Gastroesophageal sphincter (tissue), 4 donors: ENCODE measurements around the gene TRAPPC14. TPM values are rescaled to one million over a fixed set of nuclear protein-coding genes. Genes with fewer than 3 reads are reported as not detected.

Source experiments
- ATAC-seq: fragments of 150-250 bp; one replicate; pipeline ENCODE4 v1.9.1; 2016; ENCODE audit warnings: mild to moderate bottlenecking, moderate library complexity
- H3K27ac ChIP-seq, 4 donors: fragments of 200-600 bp; sonication (generic) in 3 of 4; 1 replicate in 3 of 4; 2 replicates in 1 of 4; pipeline ENCODE4 v1.5.1; 2016 to 2019
- H3K27me3 ChIP-seq: fragments of 200-600 bp; sonication (generic); one replicate; pipeline ENCODE4 v1.5.1; 2019
- H3K36me3 ChIP-seq, 2 donors: fragments of 200-600 bp; sonication (generic); one replicate each; pipeline ENCODE4 v1.5.1; 2019; ENCODE audit warnings: control low read depth in 1 of 2
- H3K4me1 ChIP-seq, 3 donors: fragments of 200-600 bp; sonication (generic); 1 replicate in 2 of 3; 2 replicates in 1 of 3; pipeline ENCODE4 v1.5.1; 2016 to 2019; ENCODE audit warnings: control low read depth in 2 of 3
- H3K4me3 ChIP-seq, 2 donors: fragments of 200-600 bp; sonication (generic); one replicate each; pipeline ENCODE4 v1.5.1; 2019; ENCODE audit warnings: mild to moderate bottlenecking in 1 of 2, moderate library complexity in 1 of 2
- H3K9me3 ChIP-seq, 3 donors: fragments of 200-600 bp; sonication (generic); one replicate each; pipeline ENCODE4 v1.5.1; 2017 to 2019; ENCODE audit warnings: control low read depth in 2 of 3
- CTCF ChIP-seq, 4 experiments: fragments of 200-600 bp in 2 of 4; fragments of 450-650 bp in 2 of 4; sonication (generic) in 1 of 4; IDR thresholded peaks; one replicate each; pipeline ENCODE4 v1.5.1; 2017 to 2019; ENCODE audit warnings: antibody characterized with exemption in 4 of 4, mild to moderate bottlenecking in 2 of 4, moderate library complexity in 2 of 4
- EP300 ChIP-seq: sonication (generic); formaldehyde crosslinking; IDR thresholded peaks from one replicate; pipeline ENCODE4 v1.6.1; 2017; ENCODE audit warnings: antibody characterized with exemption, mild to moderate bottlenecking
- POLR2A ChIP-seq, 2 donors: fragments of 450-650 bp; IDR thresholded peaks; one replicate each; pipeline ENCODE4 v1.6.1; 2017; ENCODE audit warnings: antibody characterized with exemption in 2 of 2, mild to moderate bottlenecking in 2 of 2, moderate library complexity in 1 of 2
- POLR2AphosphoS5 ChIP-seq: sonication (generic); formaldehyde crosslinking; IDR thresholded peaks from one replicate; pipeline ENCODE4 v1.6.1; 2017; ENCODE audit warnings: antibody characterized with exemption
- WGBS, 2 donors: methylation state at CpG; one replicate each; pipeline ENCODE4 v1.1.5; 2018; ENCODE audit warnings: low coverage in 1 of 2; 5-methylcytosine and 5-hydroxymethylcytosine counted together
- total RNA-seq, 4 donors: library from RNA; depleted of rRNA; stranded (reverse); fragments of >200 nt; gene quantifications; one replicate each; pipeline ENCODE4 v1.1.0, GENCODE V29; 2016

Gene TRAPPC14
- total RNA-seq, 4 donors from 2014 or later = 3.0 to 7.8 (median 7.3) TPM

- Histone ChIP-seq H3K27me3 (no peaks in the 10 kb centered on the region), H3K4me1 (peaks cover 0 to 51% (median 17%) of the 10 kb centered on the region in 3 donors), H3K27ac (peak overlapping the region in 2 of 4 donors; percentile 94 to 98), H3K9me3 (no peaks in the 10 kb centered on the region), H3K36me3 (peaks cover 0 to 9% of the 10 kb centered on the region in 2 donors), H3K4me3 (no peak overlapping the region)
- no peak for ATAC-seq
- 29 to 63% methylated on average over 1 of the region's 1 CpG for WGBS, 2 donors
- TF ChIP-seq POLR2A (IDR thresholded peaks at IDR 0.05) (no peak), EP300 (no peak), CTCF (IDR thresholded peaks at IDR 0.05) (no peak), POLR2AphosphoS5 (no peak)
Measured at GRCh38 chr7:100128637-100128963, 29.9 kb downstream of the TRAPPC14 start.

GRCh38 chr7:100127866-100128636 is 30.5 kb downstream of the TRAPPC14 start:
- Histone ChIP-seq H3K36me3 (peaks cover 0 to 14% of the 10 kb centered on the region in 2 donors), H3K27me3 (no peaks in the 10 kb centered on the region), H3K9me3 (no peaks in the 10 kb centered on the region), H3K27ac (peak overlapping the region; percentile 87 to 98 (median 96)), H3K4me1 (peaks cover 0 to 51% (median 17%) of the 10 kb centered on the region in 3 donors), H3K4me3 (peak overlapping the region; percentile 74 to 96)
- TF ChIP-seq POLR2AphosphoS5 (no peak), EP300 (no peak), CTCF (IDR thresholded peaks at IDR 0.05) (no peak), POLR2A (IDR thresholded peaks at IDR 0.05) (no peak)
- no peak for ATAC-seq
- 0 to 15% methylated on average over 2 of the region's 37 CpGs for WGBS, 2 donors

GRCh38 chr7:100126931-100127865 is 31.3 kb downstream of the TRAPPC14 start, which contains the start of gene MBLAC1:
TSS of gene MBLAC1 (plus strand) at chr7:100126967. CDS start at chr7:100127396, 429 bp downstream.
- Histone ChIP-seq H3K36me3 (peaks cover 0 to 23% of the 10 kb centered on the region in 2 donors), H3K27ac (peak within 1 kb of the TSS; percentile 87 to 98 (median 96)), H3K9me3 (no peaks in the 10 kb centered on the region), H3K4me3 (peak within 1 kb of the TSS; percentile 74 to 96), H3K27me3 (no peaks in the 10 kb centered on the region), H3K4me1 (peaks cover 0 to 58% (median 17%) of the 10 kb centered on the region in 3 donors)
- TF ChIP-seq POLR2AphosphoS5 = peak; percentile 74
- TF ChIP-seq POLR2A (IDR thresholded peaks at IDR 0.05) = peak; percentile 15 to 34
- TF ChIP-seq EP300 = no peak
- TF ChIP-seq CTCF (IDR thresholded peaks at IDR 0.05) = peak in 1 of 4 experiments; percentile 11
- 0% methylated on average over 21 of the region's 85 CpGs; no CpG with 5 or more reads in 1 of the 2 donors for WGBS, 2 donors
- ATAC-seq = peak; percentile 93

GRCh38 chr7:100126239-100126930 is 32.1 kb downstream of the TRAPPC14 start:
- no peak for ATAC-seq
- 6 to 8% methylated on average over 18 to 21 of the region's 29 CpGs for WGBS, 2 donors
- peak overlapping the region; percentile 87 to 98 (median 96) for H3K27ac ChIP-seq
- H3K36me3 ChIP-seq = peaks cover 0 to 27% of the 10 kb centered on the region in 2 donors
- no peaks in the 10 kb centered on the region for H3K9me3 ChIP-seq
- no peaks in the 10 kb centered on the region for H3K27me3 ChIP-seq
- H3K4me1 ChIP-seq = peaks cover 0 to 61% (median 17%) of the 10 kb centered on the region in 3 donors
- peak overlapping the region; percentile 74 to 96 for H3K4me3 ChIP-seq
- TF ChIP-seq POLR2AphosphoS5 = no peak
- TF ChIP-seq CTCF (IDR thresholded peaks at IDR 0.05) = peak in 2 of 4 experiments; percentile 16 to 18
